Measurements from ENCODE around the gene ARHGEF18.

- TF ChIP-seq CTCF (conservative IDR thresholded peaks at IDR 0.05; ENCODE audit: low read depth, low read length) (no peak), EZH2 (IDR thresholded peaks at IDR 0.05; ENCODE audit: borderline replicate concordance, low read depth, low read length, poor library complexity, severe bottlenecking) (no peak)
Measured at GRCh38 chr19:7391218-7391670, 42.5 kb downstream of the ARHGEF18 start.

Measured in A673 (cell line).